HEK293 (cell line): ENCODE results near the gene TRMT112.

ENCODE experiments used
- BCL11B ChIP-seq: fragments of 450-650 bp; formaldehyde crosslinking; IDR thresholded peaks from 2 replicates; pipeline ENCODE4 v1.5.1; 2016; ENCODE audit warnings: low read depth, missing biosample characterization, missing genetic modification characterization
- IKZF3 ChIP-seq: fragments of 450-650 bp; IDR thresholded peaks from 2 replicates; pipeline ENCODE4 v1.5.0; 2018; ENCODE audit warnings: missing biosample characterization, mild to moderate bottlenecking, missing genetic modification characterization, moderate library complexity
- KLF1 ChIP-seq: fragments of 450-650 bp; formaldehyde crosslinking; IDR thresholded peaks from 2 replicates; pipeline ENCODE4 v1.5.1; 2016; ENCODE audit warnings: missing biosample characterization, missing genetic modification characterization
- KLF8 ChIP-seq: fragments of 450-650 bp; formaldehyde crosslinking; IDR thresholded peaks from 2 replicates; pipeline ENCODE4 v1.5.1; 2016; ENCODE audit warnings: missing biosample characterization, missing genetic modification characterization
- KLF9 ChIP-seq: fragments of 450-650 bp; formaldehyde crosslinking; IDR thresholded peaks from 2 replicates; pipeline ENCODE4 v1.5.1; 2016; ENCODE audit warnings: missing biosample characterization, missing genetic modification characterization, low read depth
- SALL2 ChIP-seq: fragments of 450-650 bp; formaldehyde crosslinking; IDR thresholded peaks from 2 replicates; pipeline ENCODE4 v1.5.0; 2017; ENCODE audit warnings: missing biosample characterization, mild to moderate bottlenecking, missing genetic modification characterization, borderline replicate concordance
- SCRT2 ChIP-seq: fragments of 450-650 bp; formaldehyde crosslinking; IDR thresholded peaks from 2 replicates; pipeline ENCODE4 v1.5.1; 2016; ENCODE audit warnings: missing biosample characterization, missing genetic modification characterization
- ZNF10 ChIP-seq: fragments of 450-650 bp; formaldehyde crosslinking; IDR thresholded peaks from 2 replicates; pipeline ENCODE4 v1.5.1; 2017; ENCODE audit warnings: missing biosample characterization, missing genetic modification characterization
- ZNF146 ChIP-seq: fragments of 450-650 bp; formaldehyde crosslinking; IDR thresholded peaks from 2 replicates; pipeline ENCODE4 v1.5.1; 2016; ENCODE audit warnings: missing biosample characterization, missing genetic modification characterization
- ZNF274 ChIP-seq, 2 experiments: fragments of 200-500 bp in 1 of 2; fragments of 450-650 bp in 1 of 2; sonication (Bioruptor generic) in 1 of 2; formaldehyde crosslinking in 1 of 2; IDR thresholded peaks; 2 replicates each; pipeline versions ENCODE4 v1.5.1 to v1.6.1; 2014 to 2016; ENCODE audit warnings: borderline replicate concordance in 1 of 2, inconsistent platforms in 1 of 2, low read length in 1 of 2, missing biosample characterization in 1 of 2, missing genetic modification characterization in 1 of 2
- ZNF366 ChIP-seq: fragments of 450-650 bp; formaldehyde crosslinking; conservative IDR thresholded peaks from 2 replicates; pipeline ENCODE4 v1.5.1; 2016; ENCODE audit warnings: missing biosample characterization, missing genetic modification characterization
- ZNF555 ChIP-seq: fragments of 450-650 bp; formaldehyde crosslinking; conservative IDR thresholded peaks from 2 replicates; pipeline ENCODE4 v1.5.1; 2017; ENCODE audit warnings: missing biosample characterization, mild to moderate bottlenecking, missing genetic modification characterization, inconsistent platforms
- ZNF600 ChIP-seq: fragments of 450-650 bp; formaldehyde crosslinking; IDR thresholded peaks from 2 replicates; pipeline ENCODE4 v1.5.1; 2016; ENCODE audit warnings: missing biosample characterization, missing genetic modification characterization
- ZNF610 ChIP-seq: fragments of 450-650 bp; formaldehyde crosslinking; IDR thresholded peaks from 2 replicates; pipeline ENCODE4 v1.5.1; 2016; ENCODE audit warnings: missing biosample characterization, missing genetic modification characterization, borderline replicate concordance
- ZNF626 ChIP-seq: fragments of 450-650 bp; sonication (Bioruptor Pico); formaldehyde crosslinking; IDR thresholded peaks from 2 replicates; pipeline ENCODE4 v1.5.1; 2018; ENCODE audit warnings: missing biosample characterization, missing genetic modification characterization, inconsistent platforms
- ZNF654 ChIP-seq: fragments of 450-650 bp; formaldehyde crosslinking; IDR thresholded peaks from 2 replicates; pipeline ENCODE4 v1.5.1; 2016; ENCODE audit warnings: low read depth, missing biosample characterization, missing genetic modification characterization
- ZNF670 ChIP-seq: fragments of 450-650 bp; formaldehyde crosslinking; IDR thresholded peaks from 2 replicates; pipeline ENCODE4 v1.5.1; 2016; ENCODE audit warnings: missing biosample characterization, missing genetic modification characterization, low read depth
- ZNF792 ChIP-seq: fragments of 450-650 bp; formaldehyde crosslinking; IDR thresholded peaks from 2 replicates; pipeline ENCODE4 v1.5.1; 2016; ENCODE audit warnings: missing biosample characterization, missing genetic modification characterization
- ZSCAN23 ChIP-seq: fragments of 450-650 bp; formaldehyde crosslinking; IDR thresholded peaks from 2 replicates; pipeline ENCODE4 v1.5.1; 2016; ENCODE audit warnings: missing biosample characterization, missing genetic modification characterization
- TF ChIP-seq, protein P1 (sequence below): fragments of 450-650 bp; formaldehyde crosslinking; IDR thresholded peaks from 2 replicates; pipeline ENCODE4 v1.5.1; 2016; ENCODE audit warnings: missing biosample characterization, missing genetic modification characterization
- TF ChIP-seq, protein P2 (sequence below): fragments of 450-650 bp; formaldehyde crosslinking; IDR thresholded peaks from 2 replicates; pipeline ENCODE4 v1.5.1; 2016; ENCODE audit warnings: missing biosample characterization, missing genetic modification characterization
- TF ChIP-seq, protein P3 (sequence below): fragments of 450-650 bp; formaldehyde crosslinking; IDR thresholded peaks from 2 replicates; pipeline ENCODE4 v1.5.1; 2016; ENCODE audit warnings: missing biosample characterization, missing genetic modification characterization

The TRMT112 gene

DNA sequence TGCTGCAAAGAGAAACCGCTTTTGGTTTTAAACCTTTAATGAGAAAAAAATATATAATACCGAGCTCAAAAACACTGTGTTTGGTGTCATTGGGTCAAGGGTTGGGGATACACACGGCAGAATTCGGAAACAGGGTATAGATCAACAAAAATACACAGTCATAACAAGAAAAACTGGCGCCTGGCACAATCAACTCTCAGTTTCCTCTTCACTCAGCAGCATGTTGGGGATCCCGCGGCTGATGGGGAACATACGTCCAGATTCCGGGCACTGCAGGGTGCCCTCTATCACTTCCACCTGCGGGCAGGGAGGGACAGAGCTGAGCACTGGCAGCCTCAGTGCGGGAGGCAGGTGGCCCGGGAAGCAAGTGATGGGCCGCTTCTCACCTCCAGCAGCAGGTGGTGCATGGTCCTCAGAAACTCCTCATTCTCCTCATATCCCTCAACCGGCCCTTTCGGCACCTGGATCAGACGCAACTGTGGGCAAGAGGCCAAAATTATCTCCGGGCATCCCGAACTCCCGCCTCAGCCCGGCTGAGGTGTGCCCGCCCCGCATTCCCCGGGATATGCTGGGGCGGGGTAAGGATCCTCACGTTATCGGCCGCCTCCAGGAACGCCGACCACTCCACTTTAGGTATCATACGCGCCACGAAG, 561 bp downstream of the TRMT112 start (continued):
- TF ChIP-seq, protein P1, sequence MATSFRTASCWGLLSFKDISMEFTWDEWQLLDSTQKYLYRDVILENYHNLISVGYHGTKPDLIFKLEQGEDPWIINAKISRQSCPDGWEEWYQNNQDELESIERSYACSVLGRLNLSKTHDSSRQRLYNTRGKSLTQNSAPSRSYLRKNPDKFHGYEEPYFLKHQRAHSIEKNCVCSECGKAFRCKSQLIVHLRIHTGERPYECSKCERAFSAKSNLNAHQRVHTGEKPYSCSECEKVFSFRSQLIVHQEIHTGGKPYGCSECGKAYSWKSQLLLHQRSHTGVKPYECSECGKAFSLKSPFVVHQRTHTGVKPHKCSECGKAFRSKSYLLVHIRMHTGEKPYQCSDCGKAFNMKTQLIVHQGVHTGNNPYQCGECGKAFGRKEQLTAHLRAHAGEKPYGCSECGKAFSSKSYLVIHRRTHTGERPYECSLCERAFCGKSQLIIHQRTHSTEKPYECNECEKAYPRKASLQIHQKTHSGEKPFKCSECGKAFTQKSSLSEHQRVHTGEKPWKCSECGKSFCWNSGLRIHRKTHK (tag by site-specific recombination), result no peak
- TF ChIP-seq ZNF610 (tag by site-specific recombination), result peak; percentile 79; the same call in 1 of the 2 replicates
- TF ChIP-seq ZSCAN23 (tag by site-specific recombination), result no peak
- TF ChIP-seq SALL2 (tag by site-specific recombination), result no peak
- no peak for TF ChIP-seq ZNF792 (tag by site-specific recombination)
- peak; percentile 20; the same call in 1 of the 2 replicates for TF ChIP-seq ZNF654
- TF ChIP-seq IKZF3 (tag by site-specific recombination), result no peak
- TF ChIP-seq ZNF366 (tag by site-specific recombination), result no peak
- no peak for TF ChIP-seq ZNF146 (tag by site-specific recombination)
- no peak for TF ChIP-seq KLF9 (tag by site-specific recombination)
- TF ChIP-seq SCRT2, result peak; percentile 64
- 0 out of 2 replicates have a peak, but pooled peaks have one; percentile 46 for TF ChIP-seq ZNF600 (tag by site-specific recombination)
- TF ChIP-seq, protein P2, sequence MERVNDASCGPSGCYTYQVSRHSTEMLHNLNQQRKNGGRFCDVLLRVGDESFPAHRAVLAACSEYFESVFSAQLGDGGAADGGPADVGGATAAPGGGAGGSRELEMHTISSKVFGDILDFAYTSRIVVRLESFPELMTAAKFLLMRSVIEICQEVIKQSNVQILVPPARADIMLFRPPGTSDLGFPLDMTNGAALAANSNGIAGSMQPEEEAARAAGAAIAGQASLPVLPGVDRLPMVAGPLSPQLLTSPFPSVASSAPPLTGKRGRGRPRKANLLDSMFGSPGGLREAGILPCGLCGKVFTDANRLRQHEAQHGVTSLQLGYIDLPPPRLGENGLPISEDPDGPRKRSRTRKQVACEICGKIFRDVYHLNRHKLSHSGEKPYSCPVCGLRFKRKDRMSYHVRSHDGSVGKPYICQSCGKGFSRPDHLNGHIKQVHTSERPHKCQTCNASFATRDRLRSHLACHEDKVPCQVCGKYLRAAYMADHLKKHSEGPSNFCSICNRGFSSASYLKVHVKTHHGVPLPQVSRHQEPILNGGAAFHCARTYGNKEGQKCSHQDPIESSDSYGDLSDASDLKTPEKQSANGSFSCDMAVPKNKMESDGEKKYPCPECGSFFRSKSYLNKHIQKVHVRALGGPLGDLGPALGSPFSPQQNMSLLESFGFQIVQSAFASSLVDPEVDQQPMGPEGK, result no peak
- TF ChIP-seq, protein P3, sequence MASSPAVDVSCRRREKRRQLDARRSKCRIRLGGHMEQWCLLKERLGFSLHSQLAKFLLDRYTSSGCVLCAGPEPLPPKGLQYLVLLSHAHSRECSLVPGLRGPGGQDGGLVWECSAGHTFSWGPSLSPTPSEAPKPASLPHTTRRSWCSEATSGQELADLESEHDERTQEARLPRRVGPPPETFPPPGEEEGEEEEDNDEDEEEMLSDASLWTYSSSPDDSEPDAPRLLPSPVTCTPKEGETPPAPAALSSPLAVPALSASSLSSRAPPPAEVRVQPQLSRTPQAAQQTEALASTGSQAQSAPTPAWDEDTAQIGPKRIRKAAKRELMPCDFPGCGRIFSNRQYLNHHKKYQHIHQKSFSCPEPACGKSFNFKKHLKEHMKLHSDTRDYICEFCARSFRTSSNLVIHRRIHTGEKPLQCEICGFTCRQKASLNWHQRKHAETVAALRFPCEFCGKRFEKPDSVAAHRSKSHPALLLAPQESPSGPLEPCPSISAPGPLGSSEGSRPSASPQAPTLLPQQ (tag by site-specific recombination), result no peak
- TF ChIP-seq KLF8, result 0 out of 2 replicates have a peak, but pooled peaks have one; percentile 67
- peak; percentile 15; the same call in 1 of the 2 replicates for TF ChIP-seq KLF1 (tag by site-specific recombination)
- TF ChIP-seq ZNF555, result no peak
- no peak for TF ChIP-seq ZNF274 (IDR thresholded peaks at IDR 0.05; ENCODE audit: low read length)
- no peak for TF ChIP-seq ZNF274 (tag by site-specific recombination; IDR thresholded peaks at IDR 0.05; ENCODE audit: borderline replicate concordance)
- no peak for TF ChIP-seq ZNF626 (tag by site-specific recombination)
- no peak for TF ChIP-seq BCL11B (tag by site-specific recombination)
- TF ChIP-seq ZNF670 (tag by site-specific recombination), result no peak
- TF ChIP-seq ZNF10 (tag by site-specific recombination), result peak; percentile 65
- TF ChIP-seq, all 188 proteins: peak for 10
